Measurements from ENCODE around the gene KIF22.

- no peak for TF ChIP-seq CTCF (IDR thresholded peaks at IDR 0.05)
- no peak for TF ChIP-seq EP300 (IDR thresholded peaks at IDR 0.05)
- no peak for TF ChIP-seq POLR2A (IDR thresholded peaks at IDR 0.05)
These were observed 64.1 kb downstream of the KIF22 start for GRCh38 chr16:29854520-29855100.
